DMS79 treated with DMSO at 0.1 percent for 48 hours (cell line): ENCODE results near the gene XKR7.
A peak's percentile ranks its signal among the peaks of the same experiment; 100 is the strongest.
"Not testable (repeated sequence)": the region's sequence is repeated elsewhere in the genome, so short reads cannot be mapped to it uniquely, and the experiment has no call there.

Source experiments
- DNase-seq: peaks from one replicate; lab custom pipeline; 2025; lab: John Stamatoyannopoulos, UW

The XKR7 gene, protein sequence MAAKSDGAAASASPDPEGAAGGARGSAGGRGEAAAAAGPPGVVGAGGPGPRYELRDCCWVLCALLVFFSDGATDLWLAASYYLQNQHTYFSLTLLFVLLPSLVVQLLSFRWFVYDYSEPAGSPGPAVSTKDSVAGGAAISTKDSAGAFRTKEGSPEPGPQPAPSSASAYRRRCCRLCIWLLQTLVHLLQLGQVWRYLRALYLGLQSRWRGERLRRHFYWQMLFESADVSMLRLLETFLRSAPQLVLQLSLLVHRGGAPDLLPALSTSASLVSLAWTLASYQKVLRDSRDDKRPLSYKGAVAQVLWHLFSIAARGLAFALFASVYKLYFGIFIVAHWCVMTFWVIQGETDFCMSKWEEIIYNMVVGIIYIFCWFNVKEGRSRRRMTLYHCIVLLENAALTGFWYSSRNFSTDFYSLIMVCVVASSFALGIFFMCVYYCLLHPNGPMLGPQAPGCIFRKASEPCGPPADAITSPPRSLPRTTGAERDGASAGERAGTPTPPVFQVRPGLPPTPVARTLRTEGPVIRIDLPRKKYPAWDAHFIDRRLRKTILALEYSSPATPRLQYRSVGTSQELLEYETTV

DNA sequence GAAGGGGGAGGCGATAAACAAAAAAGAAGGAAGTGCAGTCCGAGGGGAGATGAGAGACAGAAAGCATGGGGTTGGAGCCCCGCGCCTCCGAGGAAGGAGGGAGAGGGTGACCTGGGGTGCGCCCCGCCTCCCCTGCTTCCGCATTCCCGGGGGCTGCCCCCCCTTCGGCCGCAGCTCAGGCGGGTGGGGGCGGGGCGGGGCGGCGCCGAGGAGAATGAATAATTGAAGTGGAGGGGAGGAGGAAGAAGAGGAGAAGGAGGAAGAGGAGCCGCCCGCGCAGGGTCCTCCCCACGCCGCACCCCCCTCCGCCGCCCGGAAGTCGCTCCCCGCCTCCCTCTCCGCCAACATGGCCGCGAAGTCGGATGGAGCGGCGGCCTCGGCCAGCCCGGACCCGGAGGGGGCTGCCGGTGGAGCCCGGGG, at the start of gene XKR7:
TSS of gene XKR7 (plus strand) at position 322 of the 420 bp plus-strand sequence. CDS start at position 347, 25 bp downstream.
- DNase-seq, result peak; percentile 83

DNA sequence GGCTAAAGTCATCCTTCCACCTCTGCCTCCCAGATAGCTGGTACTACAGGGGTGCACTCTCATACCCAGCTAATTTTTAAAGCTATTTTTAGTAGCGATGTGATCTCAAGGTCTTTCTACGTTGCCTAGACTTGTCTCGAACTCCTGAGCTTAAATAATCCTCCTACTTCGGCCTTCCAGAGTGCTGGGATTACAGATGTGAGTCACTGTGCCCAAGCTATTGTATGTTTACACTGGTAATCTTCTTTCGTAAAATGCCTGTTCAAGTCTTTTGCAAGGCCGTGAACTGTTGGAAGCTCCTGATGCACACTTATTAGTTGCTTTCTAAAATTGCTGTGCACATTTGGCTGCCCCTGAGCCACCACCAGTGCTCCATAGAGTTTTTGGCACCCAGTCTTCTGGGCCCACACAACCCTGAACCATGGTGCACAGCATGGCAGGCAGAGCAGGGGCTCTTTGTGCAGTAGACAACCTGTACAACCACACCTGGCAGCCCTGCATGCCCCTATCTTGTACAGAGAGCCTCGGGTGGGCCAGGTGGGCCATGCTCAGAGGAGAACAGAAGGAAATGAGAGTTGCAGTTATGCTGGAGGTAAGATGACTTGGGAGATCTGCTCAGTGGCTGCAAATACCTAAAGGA, 49.4 kb upstream of the XKR7 start:
- no peak for DNase-seq

DNA sequence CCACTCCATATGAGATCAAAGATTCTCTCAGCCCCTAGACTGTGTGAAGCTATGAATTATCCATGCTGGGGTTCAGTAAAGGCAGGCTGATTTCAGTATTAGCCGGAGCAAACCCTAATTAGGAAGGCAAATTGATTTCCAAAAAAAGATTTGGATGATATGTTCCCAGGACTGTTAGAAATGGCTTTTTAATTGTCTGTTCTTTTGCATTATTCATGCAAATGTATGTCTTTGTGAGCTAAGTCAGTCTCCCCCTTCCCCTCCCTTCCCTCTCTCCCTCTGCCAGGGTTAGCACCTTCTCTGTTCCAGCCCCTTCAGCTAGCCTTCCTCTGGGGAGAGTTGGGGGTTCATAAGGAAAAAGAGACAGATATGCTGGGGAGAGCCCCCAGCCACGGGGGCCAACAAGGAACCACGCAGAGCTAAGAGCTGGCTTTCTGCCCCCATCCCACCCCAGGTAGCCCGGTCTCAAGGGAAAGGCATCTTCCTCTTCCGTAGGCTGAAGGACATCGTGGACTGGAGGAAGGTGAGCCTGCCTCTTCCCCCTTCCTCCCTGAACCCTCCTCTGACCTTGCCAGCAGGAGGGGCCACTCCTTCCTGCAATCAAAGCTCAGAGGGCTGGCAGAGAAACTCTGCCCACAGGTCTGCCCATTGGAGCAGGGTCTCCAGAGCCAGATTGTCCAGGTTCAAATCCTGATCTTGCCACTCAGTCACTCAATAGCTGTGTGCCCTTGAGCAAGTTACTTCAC, 48.4 kb upstream of the XKR7 start:
- no peak for DNase-seq

DNA sequence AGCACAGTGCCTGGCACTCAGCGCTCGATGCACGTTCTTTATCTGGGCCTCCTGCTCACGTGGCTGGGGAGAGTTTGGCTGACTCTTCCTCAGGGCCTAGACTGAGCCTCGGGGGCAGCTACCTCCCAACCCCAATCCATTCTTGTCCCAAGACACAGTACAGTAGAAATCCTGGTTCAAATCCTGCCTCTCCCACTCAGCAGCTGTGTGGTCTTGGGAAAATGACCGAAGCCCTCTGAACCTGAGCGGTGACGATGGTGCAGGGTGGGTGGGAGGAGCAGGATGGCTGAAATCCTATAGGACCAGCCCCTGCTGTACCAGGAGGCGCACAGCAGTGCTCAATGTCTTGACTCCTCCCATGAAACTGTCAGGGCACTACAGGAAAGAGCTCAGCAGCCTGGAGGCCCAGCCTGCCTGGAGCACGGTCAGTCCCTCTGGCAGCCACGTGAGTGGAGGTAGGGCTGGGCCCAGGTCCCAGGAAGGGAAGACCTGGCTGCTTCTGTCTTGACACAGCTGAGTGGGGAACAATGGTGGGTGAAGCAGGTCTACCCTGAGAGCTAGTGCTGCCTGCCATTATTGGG, 47.6 kb upstream of the XKR7 start:
- DNase-seq, result no peak

DNA sequence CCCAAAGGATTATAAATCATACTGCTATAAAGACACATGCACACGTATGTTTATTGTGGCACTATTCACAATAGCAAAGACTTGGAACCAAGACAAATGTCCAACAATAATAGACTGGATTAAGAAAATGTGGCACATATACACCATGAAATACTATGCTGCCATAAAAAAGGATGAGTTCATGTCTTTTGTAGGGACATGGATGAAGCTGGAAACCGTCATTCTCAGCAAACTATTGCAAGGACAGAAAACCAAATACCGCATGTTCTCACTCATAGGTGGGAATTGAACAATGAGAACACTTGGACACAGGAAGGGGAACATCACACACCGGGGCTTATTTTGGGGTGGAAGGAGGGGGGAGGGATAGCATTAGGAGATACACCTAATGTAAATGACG, 46.5 kb upstream of the XKR7 start:
- DNase-seq, result not testable (repeated sequence)

DNA sequence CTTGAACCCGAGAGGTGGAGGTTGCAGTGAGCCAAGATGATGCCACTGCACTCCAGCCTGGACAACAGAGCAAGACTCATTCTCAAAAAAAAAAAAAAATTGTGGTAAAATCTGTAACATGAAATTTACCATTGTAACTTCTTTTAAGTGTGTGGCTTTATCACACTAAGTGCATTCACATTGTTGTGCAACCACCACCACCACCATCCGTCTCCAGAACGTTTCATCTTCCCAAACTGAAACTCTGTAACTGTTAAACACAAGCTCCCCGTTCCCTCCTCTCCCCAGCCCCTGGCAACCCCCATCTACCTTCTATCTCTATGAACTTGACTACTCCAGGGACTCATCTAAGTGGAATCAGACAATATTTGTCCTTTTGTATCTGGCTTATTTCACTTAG, 45.8 kb upstream of the XKR7 start:
- no peak for DNase-seq

DNA sequence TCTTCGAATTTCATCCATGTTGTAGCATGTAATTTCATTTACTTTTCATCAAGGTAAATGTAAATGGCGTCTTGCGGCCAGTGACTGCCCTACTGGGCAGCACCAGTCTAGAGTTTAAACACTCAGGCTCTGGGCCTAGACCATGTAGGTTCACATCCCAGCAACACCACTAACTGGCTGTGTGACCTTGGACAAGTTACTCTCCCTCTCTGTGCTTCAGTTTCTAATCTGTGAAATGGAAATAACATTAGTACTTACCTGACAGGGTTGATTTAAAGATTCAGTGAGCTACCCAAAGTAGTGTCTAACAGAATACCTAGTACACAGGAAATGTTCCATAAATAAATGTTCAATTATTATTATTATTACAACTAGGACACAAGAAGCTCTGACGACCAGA, 45.4 kb upstream of the XKR7 start:
- no peak for DNase-seq

DNA sequence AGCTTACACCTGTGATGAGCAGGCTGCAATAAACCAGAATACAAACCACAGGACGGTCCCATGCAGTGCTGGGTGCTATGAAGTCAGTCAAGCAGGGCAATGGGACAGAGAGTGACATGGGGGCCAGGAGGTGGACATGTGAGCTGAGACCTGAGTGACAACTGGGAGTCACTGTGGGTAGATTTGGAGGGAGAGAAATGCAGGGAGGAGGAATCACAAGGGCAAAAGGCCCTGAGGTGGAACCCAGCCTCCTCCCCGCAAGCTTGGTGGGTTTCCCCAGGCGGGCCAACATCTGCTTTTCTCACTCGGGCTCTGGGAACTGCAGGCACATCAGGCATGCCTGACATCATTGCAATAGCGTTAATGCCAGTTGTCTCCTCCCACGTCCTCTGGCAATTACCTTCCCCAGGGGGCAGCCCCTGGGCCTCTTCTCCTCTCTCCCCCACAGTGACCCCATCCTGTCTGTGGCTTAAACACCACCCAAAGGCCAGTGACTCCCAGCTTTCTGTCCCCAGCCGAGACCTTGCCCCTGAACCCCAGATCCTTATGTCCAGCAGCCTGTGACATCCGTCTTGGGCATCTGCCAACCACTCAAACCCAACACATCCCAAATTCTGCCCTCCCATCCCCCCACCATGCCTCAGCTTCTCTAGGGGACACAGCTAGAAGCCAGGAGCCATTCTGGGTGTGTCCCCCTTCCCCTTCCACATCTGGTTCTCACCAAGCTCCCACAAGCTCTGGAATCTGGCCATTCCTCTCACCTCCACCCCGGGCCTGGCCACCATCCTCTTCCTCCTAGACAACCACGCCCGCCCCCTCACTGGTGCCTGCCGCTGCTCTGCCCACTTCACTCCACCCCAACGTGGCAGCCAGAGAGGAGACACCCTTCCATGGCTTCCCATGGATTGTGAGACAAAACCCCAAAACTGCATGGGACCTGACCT, 44.3 kb upstream of the XKR7 start:
- DNase-seq, result no peak

DNA sequence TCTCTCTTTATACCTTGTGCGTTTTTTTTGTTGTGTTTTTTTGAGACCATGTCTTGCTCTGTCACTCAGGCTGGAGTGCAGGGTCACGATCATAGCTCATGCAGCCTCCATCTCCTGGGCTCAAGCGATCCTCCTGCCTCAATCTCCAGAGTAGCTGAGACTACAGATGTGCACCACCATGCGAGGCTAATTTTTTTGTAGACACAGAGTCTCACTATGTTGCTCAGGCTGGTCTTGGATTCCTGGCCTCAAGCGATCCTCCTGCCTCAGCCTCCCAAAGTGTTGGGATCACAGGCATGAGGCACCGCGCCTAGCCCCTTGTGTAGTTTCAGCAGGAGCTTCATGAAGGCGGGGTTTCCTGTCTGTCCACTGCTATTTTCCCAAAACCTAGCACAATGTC, 43.4 kb upstream of the XKR7 start:
- DNase-seq, result no peak

DNA sequence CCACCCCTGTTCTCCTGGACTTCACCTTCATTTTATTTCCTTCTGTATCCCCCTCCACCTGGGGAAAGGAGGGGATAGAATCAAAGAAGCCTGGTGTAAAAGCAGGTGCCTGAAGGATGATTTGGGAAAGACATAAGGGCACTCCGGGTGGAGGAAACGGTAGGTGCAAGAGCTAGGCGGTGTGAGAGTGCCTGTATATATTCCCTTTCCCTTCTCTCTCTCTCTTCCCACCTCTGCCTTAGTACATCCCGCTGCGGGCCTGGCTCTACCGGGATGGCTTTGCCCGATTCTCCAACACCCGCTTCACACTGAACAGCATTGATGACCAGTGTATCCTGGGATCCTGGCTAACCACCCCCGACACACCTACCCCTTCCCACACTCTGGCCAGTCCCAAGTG, 42.3 kb upstream of the XKR7 start:
- no peak for DNase-seq

DNA sequence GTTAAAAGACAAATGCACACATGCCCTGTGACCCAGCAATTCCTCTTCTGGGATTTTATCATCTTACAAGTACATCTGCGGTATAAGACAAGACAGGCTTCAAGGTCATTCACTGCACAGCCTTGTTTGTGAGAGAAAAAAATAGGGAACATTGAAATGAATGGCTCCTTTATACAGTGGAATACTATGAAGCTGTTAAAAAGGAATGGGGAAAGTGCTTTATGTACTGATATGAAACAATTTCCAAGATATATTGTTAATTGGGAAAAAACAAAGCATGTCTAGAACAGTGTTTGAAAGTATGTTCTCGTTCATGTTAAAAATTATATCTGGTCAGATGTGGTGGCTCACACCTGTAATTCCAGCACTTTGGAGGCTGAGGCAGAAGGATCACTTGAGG, 41.5 kb upstream of the XKR7 start:
- no peak for DNase-seq

DNA sequence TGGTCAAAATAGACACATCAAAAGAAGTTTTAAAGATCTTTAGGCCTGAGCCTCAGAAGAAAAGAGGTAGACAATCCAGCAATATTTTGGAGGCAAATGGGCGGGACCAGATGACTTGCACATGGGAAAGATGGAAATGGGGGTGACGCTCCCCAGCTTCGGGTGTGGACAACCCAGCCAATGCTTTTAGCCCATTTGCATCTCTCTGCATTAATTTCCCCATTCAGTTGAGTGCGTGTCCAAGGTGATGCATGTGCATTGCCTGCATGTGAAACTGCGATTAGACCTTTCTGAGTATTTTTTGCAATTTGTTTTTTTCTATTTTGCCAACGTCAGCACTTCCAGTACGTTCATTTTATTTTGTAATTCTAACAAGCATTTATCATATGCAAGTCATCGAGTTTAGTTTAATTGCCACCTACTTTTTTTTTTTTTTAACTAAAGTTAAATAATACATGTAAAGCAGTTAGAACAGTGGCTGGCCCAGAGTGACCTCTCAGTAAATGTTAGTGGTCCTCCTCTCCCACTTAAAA, 40.3 kb upstream of the XKR7 start:
- no peak for DNase-seq

DNA sequence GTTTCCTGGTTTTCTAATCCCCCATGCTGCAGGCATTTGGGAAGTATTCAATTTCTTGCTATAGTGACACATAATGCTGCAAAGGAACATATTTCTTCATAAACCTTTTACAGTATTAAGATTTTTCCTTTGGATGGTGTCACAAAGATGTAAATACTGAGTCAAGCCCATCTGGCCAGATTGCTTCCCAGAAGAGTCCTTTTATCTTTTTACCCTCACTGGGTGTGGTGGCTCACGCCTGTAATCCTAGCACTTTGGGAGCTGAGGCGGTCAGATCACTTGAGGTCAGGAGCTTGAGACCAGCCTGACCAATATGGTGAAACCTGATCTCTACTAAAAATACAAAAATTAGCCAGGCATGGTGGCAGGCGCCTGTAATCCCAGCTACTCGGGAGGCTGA, 38.3 kb upstream of the XKR7 start:
- not testable (repeated sequence) for DNase-seq

DNA sequence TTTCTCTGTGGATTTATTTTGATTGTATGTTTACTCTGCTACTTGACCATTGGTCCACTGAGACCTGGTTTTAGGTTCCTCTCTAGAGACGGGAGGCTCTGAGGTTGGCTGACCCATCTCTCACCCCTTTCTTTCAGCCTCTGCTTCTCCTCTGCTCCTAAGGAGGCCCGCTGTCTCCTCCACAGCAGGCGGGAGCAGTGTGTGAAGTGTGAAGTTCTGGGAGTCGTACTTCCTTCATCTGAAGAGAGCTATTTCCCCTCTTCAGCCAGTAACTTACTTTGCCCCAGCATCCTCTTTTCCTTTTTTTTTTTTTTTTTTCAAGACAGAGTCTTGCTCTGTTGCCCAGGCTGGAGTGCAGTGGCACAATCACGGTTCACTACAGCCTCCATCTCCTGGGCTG, 37.2 kb upstream of the XKR7 start:
- no peak for DNase-seq

DNA sequence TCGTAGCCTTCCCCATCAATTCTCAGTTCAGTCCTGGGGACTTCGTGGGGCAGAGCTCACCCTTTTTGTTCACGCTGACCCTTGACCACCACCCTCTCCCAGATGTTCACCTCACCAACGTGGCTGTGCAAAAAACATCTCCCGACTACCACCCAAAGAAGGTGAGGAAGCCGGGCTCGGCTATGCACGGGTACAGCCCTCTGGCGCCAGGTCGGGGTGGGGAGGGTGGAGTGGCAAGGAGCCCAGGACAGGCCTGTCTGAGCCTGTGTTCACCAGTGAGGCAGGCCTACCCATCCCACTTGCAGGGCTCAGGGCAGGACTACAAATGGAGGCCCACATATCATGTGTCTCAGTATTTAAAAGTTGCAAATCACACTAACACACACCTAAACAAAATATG, 34.3 kb upstream of the XKR7 start:
- no peak for DNase-seq

DNA sequence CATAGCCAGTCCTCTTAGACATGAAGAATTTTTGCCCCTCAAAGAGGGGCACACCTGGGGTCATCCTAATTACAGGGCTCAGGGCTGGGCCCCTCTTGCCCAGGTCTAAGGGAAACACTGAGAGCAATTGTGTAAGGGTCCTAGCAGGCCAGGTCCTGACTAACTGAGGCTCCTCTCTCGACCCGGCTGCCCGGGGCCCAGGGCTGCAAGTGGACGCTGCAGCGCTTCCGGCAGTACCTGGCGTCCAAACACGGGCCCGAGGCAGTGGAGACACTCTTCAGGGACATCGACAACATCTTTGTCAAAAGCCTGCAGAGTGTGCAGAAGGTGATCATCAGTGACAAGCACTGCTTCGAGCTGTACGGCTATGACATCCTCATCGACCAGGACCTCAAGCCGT, 33.5 kb upstream of the XKR7 start:
- no peak for DNase-seq

DNA sequence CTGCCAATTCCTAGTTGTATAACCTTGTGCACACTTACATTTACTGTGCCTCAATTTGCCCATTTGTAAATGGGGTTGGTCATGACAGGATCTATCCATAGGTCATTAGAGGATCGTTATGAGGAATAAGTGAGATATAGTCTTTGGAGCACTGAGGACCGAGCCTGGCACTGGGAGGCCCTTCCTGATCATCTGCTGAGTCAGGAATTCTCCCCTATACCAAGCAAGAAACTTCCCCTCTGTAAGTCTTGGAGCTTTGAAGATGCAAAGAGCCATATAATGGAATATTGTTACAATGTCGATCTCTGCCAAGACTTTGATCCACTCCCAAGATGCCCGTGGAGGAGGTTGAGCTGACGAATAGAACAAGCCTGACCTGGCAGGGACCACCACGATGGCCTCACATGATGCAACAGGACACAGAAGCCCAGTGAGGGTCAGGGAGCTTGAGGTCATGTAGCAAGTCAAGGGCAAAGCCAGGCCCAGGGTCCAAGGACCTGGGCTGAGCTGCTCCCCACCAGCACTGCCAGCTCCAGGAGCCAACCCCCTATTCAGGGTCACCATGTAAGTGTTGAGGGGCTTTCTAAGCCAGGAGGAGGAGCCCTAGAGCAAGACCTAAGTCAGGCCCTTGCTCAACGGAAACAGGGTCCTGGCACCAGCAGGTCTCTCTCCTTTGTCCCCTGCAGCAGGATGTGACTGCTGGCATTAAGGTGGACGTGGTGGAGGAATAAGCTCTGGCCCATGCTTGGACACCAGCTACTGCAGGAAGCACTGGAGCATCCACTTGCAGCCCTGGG, 32.8 kb upstream of the XKR7 start:
- DNase-seq, result no peak

DNA sequence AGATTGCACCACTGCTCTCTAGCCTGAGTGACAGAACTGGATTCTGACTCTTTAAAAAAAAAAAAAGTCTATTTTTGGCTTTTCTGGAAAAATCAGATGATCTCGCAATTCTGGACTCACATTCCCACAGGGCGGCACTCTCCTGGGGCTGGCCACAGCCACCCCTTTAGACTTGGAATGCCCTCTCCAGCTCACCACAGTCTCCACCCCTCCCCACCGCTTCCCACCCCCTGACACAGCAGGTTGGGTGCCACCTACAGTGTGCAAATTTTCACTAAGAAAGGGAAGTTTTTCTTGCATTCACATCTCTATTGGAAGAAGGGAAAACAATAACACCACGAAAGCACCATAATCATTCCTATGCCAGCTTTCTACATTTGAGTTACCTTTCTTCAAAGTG, 31.5 kb upstream of the XKR7 start:
- DNase-seq, result no peak

DNA sequence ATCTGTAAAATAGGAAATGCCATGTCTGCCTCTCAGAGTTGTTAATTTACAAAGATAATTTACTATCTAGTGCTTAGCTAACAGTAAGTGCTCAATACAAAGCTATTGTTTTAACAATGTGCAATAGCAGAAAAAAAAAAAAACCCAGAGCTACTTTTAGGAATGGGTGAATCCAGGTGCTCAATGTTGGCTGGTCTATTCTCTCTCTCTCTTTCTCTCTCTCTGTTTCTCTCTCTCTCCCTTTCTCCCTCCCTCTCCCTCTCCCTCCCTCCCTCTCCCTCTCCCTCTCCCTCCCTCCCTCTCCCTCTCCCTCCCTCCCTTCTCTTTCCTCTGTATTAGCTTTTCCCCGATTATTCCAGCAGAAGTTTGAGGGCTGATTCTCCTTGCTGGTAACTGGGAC, 30.1 kb upstream of the XKR7 start:
- DNase-seq, result no peak

DNA sequence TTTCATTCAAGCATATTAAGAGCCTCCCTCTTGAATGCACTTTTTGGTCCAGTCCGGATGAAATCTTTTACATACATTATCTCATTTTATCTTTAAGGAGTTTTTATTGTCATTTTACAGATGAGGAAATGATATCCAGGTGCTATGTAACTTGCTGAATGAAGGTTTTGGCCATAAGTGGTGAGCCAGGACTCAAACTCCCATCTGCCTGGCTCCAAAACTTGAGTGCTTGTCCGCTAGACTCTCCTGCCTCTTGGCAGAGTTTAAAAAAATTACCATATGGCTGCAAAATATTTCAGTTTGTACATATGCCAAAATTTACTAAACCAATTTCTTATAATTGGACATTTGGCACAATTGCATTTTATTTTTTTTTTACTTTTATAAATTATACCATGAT, 28.3 kb upstream of the XKR7 start:
- no peak for DNase-seq
